Omental fat pad (tissue), 4 donors: Measurements from ENCODE around the gene ACACB. TPM values are rescaled to one million over a fixed set of nuclear protein-coding genes. Genes with fewer than 3 reads are reported as not detected.

Experiments
- ATAC-seq: fragments of 150-250 bp; one replicate; pipeline ENCODE4 v1.9.1; 2016; ENCODE audit warnings: mild to moderate bottlenecking, moderate library complexity; ENCODE audit not compliant: low FRiP score
- DNase-seq: peaks from one replicate; pipeline ENCODE4 v3.0.0-alpha.2; 2019; ENCODE audit warnings: low spot score
- CTCF ChIP-seq, 3 donors: fragments of 450-650 bp; IDR thresholded peaks; one replicate each; pipeline ENCODE4 v1.5.1; 2016 to 2017; ENCODE audit warnings: antibody characterized with exemption in 3 of 3, mild to moderate bottlenecking in 3 of 3, moderate library complexity in 2 of 3
- total RNA-seq, 4 donors: library from RNA; depleted of rRNA; stranded (reverse); fragments of >200 nt; gene quantifications; one replicate each; pipeline ENCODE4 v1.1.0, GENCODE V29; 2016

ACACB gene
- total RNA-seq, 4 donors from 2014 or later: 727 to 1,594 (median 1,364) TPM

GRCh38 chr12:109087250-109087649, 29.1 kb upstream of the ACACB start:
- no peak for TF ChIP-seq CTCF (IDR thresholded peaks at IDR 0.05)

GRCh38 chr12:109088818-109089217, 27.6 kb upstream of the ACACB start:
- no peak for ATAC-seq
- TF ChIP-seq CTCF (IDR thresholded peaks at IDR 0.05): no peak

More at GRCh38 chr12:109087250-109087649, 29.1 kb upstream of the ACACB start:
- DNase-seq: no peak
- ATAC-seq: no peak

GRCh38 chr12:109089683-109090082, 26.7 kb upstream of the ACACB start:
- TF ChIP-seq CTCF (IDR thresholded peaks at IDR 0.05): no peak
- no peak for DNase-seq
- ATAC-seq: no peak

More at GRCh38 chr12:109088818-109089217, 27.6 kb upstream of the ACACB start:
- no peak for DNase-seq

- DNase-seq (no peak), ATAC-seq (no peak)
- TF ChIP-seq CTCF (IDR thresholded peaks at IDR 0.05): no peak
These were observed 23.8 kb upstream of the ACACB start for GRCh38 chr12:109092497-109093021.

- ATAC-seq (peak; percentile 86), DNase-seq (peak; percentile 84)
- TF ChIP-seq CTCF (IDR thresholded peaks at IDR 0.05): peak in 2 of 3 donors; percentile 53 to 89
These were observed 23.1 kb upstream of the ACACB start, which contains the start of gene ALKBH2 for GRCh38 chr12:109093022-109093918. Gene ALKBH2, minus strand, starts transcription at chr12:109093472. Its CDS starts 686 bp downstream, at chr12:109092786.

- DNase-seq (no peak), ATAC-seq (no peak)
- no peak for TF ChIP-seq CTCF (IDR thresholded peaks at IDR 0.05)
These were observed 19.3 kb upstream of the ACACB start for GRCh38 chr12:109097140-109097434.
